Stomach (tissue), 4 donors: ENCODE measurements around the gene TCERG1.

ENCODE experiments used
- POLR2AphosphoS5 ChIP-seq, 3 donors: sonication (generic); formaldehyde crosslinking; IDR thresholded peaks; one replicate each; pipeline ENCODE4 v1.6.1; 2016; ENCODE audit warnings: antibody characterized with exemption in 3 of 3
- TF ChIP-seq, protein P1 (sequence below), 7 experiments: fragments of 450-650 bp in 4 of 7; fragments of 200-600 bp in 3 of 7; sonication (generic) in 3 of 7; IDR thresholded peaks; one replicate each; pipeline ENCODE4 v1.5.1; 2016 to 2019; ENCODE audit warnings: antibody characterized with exemption in 7 of 7, control low read depth in 2 of 7, mild to moderate bottlenecking in 1 of 7

DNA sequence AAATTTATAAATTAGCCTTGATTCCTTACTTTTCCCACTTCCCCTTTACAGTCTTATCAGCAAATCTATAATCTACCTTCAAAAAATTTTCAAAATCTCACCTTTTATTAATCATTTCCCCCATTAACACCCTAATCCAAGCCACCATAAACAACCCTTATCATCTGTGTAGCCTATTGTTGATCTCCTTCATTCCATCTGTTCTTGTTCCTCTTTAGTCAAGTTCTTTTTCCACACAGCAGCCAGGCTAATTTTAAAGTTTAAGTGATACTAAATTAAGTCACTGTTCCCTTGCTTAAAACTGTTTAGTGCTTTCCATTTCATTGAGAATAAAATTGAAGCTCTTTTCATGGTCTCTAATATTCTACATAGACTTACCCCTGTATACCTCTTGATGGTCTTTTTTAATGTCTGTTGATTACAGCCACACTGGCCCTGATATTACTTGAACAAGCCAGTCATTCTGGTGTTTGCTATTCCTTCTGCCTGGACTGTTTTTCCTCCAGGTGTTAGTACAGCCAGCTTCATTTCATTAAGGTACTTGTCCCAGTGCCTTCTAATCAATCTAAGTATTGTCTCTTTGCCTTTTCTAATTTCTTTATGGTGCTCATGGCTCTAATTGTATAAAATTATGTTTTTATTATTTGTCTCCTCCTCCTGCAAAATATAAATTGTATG, 37.7 kb downstream of the TCERG1 start:
- TF ChIP-seq POLR2AphosphoS5 (IDR thresholded peaks at IDR 0.05), result no peak
- TF ChIP-seq, protein P1, sequence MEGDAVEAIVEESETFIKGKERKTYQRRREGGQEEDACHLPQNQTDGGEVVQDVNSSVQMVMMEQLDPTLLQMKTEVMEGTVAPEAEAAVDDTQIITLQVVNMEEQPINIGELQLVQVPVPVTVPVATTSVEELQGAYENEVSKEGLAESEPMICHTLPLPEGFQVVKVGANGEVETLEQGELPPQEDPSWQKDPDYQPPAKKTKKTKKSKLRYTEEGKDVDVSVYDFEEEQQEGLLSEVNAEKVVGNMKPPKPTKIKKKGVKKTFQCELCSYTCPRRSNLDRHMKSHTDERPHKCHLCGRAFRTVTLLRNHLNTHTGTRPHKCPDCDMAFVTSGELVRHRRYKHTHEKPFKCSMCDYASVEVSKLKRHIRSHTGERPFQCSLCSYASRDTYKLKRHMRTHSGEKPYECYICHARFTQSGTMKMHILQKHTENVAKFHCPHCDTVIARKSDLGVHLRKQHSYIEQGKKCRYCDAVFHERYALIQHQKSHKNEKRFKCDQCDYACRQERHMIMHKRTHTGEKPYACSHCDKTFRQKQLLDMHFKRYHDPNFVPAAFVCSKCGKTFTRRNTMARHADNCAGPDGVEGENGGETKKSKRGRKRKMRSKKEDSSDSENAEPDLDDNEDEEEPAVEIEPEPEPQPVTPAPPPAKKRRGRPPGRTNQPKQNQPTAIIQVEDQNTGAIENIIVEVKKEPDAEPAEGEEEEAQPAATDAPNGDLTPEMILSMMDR (IDR thresholded peaks at IDR 0.05), result no peak
